Measurements from ENCODE around the gene SLC6A6.

The SLC6A6 gene

DNA sequence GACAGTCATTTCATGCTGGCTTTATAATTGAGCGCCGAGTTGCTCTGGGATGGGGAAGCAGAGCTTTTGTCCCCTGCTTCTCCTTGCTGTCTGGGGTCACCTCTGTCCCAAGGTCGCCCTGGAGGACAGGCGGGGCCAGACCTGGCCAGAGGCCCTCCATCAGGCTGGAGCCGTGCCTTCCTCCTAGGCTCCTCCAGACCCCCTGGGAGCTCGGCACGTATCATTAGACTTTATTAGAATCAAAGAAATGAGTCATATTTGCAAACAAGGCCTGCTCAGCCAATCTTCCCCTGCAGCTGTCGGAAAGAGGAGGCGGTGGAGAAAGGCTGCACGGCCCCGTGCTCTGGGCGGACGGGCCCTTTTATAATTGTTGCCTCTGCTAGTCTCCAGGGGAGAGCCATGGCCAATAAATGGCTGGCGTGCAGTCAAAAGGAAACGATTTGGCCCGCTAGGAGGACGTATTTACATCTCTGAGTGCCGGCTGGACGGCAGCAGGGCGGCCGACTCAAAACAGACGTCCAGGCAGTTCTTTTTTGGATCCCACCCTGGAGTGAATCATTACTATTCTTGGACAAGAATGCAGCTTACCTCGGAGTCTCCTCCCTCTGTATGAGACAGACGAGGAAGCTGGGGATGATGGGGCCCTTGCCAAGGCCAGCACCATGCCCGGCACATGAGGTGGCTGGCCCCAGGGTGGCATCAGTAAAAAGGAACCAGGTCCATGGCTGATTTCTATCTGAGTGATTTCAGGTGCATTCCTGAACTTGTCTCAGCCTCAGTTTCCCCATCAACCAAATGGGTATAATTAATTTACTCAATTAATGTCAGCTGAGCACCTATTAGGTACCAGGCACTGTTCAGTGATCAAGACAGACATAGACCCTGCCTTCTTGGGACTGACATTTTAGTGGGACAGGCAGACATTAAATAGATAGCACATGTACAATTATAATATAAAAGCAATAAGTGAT lies 50.6 kb downstream of the SLC6A6 start:
- DNase-seq (ENCODE audit: low read depth in 2 of 2) = no peak

DNA sequence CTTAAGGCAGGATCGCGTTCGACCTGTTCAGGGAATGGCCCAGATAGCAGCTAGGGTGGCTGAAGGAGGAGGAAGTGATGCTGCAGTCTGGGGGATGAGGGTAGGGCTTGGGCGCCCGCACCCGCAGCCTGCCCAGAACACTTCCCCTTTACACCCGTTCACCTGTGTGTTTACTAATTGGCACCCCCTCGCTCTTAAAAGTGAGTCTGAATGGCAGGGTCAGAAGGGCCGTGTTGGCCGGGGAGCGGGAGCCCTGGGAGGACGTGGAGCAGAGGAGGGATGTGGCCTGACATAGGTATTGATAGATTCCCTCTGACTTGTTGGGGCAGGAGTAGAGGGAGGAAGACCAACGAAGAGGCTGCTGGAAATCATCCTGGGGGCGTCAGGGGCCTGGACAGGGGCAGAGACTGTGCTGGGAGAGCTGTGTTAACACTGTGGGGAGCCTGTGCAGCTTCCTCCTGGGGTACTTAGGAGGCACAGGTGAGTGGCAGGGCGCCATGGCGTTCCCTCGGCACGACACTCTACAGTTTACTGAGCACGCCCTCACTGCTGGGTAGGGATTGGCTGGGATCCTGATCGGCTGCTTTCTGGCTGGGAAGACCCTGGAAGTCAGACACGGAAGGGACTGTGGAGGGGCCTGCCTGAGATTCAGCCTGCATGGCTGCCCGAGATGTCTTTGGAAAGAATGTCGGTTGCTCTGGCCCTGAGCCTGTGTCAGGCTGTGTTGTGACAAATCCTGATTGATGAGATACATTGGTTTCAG lies 51.7 kb downstream of the SLC6A6 start:
- DNase-seq (ENCODE audit: low read depth in 2 of 2) = no peak

DNA sequence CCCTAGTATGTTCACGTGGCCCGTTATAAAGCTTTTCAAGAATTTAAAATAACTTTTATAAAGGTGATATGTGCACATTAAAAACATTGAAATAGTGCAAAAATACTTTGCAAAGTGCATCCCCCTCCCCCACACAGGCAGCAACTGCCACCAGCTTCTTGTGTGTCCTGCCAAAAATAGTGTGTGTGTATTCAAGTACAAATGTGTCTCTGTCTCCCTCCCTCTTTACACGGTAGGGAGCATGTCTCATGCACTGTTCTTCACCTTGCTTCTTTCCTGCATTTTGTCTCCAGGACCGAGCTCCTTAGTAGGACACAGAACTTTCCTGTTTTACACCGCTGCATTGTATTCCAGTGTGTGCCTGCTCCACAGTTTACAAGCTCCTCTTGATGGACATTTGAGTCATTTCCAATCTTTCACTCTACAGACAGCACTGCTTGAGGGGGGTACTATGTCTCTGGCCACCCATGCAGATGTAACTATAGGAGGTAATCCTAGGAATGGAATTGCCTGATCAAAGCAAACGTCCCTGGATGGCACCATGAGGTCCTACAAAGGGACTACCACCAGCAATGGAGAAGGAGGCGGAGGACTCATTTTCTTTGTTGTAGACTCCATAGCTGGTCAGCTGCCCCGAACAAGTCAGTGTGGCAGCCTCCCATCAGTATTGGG lies 52.4 kb downstream of the SLC6A6 start:
- DNase-seq (ENCODE audit: low read depth in 2 of 2) = no peak

DNA sequence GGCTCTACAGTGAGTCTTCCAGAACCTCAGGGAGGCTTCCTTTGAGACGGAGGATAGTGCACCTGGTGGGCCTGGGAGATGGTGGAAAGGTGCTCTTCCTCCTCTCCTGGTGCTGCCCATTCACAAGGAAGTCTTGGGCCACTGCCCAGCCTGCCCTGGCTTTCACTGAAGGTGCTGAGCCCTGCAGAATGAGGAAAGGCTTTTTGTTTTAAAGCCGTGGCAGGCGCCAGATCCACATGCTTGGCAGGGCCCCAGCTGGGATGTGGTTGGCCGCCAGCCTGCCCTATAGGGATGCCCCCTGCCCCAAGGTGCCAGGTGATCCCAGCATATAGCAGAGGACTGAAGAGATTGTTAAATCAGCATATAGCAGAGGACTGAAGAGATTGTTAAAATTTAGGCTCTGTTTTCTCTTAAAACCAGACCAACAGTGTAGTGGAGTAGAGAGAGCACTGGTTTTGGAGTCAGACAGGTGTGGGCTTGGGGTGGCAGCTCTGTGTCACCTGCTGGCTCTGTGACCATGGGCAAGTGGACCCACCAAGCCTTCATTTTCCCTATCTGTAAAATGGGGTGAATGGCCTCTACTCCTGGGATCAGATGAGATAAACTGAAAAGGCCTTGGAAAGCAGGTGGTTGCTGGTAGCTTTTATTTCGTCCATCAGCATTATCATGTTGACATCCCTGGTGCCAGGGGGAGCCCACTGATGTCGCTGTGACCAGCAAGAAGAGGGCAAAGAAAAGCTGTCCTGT lies 53.3 kb downstream of the SLC6A6 start:
- no peak for DNase-seq (ENCODE audit: low read depth in 2 of 2)

DNA sequence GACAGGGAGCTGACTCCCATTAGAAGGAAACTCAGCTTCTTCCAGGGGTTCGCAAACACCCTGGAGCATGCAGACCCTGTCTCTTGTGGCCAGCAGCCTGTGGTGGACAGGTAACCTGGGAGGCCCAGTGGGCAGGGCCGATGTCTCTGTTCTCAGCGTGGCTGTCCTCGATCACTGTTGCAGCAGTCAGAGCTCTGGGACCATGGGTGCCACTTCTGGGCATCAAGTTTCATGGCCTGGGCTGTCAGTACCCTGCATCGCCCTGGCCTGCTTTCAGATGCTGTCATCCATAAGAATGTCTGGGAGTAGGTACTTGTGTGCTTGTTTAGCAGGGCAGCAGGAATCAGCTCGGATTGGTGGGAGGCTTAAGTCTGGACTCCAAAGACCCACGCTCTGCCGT lies 54.4 kb downstream of the SLC6A6 start:
- no peak for DNase-seq (ENCODE audit: low read depth in 2 of 2)

DNA sequence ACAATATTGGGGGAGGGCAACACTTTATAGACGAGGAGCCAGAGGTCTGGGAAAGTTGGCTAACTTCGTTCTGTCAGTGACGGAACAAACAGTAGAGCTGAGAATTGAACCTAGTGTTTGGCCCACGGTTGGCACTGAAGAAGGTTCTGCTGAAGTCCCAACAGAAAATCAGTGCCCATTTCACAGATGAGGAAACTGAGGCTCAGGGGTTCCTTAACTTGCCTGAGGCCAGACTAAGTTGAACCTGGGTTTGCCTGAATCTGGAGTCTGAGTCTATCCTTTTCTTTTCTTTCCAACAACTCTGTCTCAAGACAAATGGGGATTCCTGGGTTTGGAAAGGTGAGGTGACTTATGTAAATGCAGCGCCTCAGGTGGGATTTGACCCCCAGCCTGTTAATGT lies 55.1 kb downstream of the SLC6A6 start:
- DNase-seq (ENCODE audit: low read depth in 2 of 2) = no peak

DNA sequence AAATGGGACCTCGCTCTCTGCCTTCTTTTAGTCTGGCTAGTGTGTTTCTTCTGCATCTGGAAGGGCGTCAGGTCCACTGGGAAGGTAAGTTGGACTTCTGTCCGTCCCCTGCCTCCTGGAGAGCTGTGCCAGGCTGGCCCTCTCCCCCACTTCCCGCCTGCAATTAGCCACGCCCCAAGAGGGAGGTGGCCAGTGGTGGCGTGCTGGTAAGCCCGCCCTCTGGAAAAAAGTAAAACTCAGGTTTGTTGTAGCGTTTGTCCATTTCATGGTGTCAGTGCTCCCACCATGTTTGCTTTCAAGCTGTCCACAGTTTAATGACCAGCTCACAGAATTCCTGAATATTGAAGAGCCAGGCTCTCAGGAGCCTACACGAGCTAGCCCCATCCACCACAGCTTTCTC lies 55.6 kb downstream of the SLC6A6 start:
- no peak for DNase-seq (ENCODE audit: low read depth in 2 of 2)

DNA sequence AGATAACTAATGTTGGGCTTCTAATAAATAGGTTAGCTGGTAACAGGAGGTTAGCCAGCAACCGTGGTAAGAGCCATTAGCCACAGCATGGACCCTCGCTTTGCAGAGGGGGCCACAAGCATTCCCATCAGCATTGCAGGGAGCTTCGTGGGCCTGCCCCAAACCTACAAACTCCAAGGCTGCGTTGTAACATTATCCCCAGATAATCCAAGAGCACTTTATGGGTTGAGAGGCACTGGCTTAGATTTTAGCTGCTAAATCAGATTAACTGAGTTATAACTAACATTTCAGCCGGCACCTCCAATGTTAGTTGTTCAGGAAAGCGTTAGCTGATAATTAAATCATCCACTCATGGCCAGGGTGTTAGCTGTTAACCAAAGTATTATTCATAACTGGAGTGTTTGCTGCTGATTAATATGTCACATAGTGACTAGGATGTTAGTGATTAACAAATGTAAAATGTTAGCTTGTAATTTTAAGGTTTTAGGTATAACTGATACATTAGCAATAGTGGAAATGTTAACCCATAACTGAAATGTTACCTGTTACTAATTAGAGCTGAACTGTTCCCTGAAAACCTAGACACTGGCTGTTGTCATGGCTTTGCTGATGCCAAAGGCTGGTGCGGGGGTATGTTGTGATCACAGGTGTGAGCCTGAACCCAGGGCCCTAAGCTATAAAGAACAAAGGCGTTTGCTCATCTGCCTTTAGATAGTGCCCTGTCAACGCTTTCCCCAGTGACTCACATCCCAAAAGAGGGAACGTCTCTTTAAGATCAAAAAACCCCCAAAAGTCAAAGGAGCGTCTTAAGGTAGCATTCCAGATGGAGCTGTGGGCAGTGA lies 56.2 kb downstream of the SLC6A6 start:
- no peak for DNase-seq (ENCODE audit: low read depth in 2 of 2)

DNA sequence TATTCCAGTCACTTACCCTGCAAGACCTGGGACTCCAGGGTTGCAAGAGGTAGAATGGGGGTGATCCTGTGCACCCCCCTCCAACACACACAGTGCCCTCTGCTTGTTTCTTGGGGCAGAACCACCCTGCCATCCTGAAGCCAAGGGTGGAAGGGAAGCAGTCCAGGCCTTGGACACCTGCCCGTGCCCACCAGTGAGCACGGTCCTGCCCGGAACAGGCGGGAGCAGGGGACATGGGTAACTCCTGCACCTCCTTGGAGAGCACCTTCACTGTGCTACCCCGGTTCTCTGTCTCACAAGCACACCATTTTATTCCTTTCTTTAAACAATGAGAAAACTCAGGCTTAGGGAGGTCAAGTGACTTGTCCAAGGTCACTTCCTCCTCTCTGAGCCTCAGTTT lies 57.0 kb downstream of the SLC6A6 start:
- no peak for DNase-seq (ENCODE audit: low read depth in 2 of 2)

DNA sequence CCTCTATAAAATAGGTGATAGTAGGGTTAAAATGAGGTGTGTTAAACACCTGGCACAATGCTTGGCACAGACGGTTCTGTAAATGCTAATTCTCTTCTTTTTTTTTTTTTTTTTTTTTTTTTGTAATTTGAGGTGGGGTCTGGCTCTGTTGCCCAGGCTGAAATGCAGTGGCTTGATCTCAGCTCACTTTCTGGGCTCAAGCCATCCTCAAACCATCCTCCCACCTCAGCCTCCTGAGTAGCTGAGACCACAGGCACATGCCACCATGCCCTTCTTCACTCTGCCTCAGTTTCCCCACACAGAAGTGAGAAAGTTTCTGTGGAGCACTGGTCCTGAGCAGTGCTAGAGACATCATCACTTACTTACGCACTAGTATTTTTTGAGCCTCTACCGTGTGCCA lies 57.4 kb downstream of the SLC6A6 start:
- DNase-seq (ENCODE audit: low read depth in 2 of 2) = no peak

DNA sequence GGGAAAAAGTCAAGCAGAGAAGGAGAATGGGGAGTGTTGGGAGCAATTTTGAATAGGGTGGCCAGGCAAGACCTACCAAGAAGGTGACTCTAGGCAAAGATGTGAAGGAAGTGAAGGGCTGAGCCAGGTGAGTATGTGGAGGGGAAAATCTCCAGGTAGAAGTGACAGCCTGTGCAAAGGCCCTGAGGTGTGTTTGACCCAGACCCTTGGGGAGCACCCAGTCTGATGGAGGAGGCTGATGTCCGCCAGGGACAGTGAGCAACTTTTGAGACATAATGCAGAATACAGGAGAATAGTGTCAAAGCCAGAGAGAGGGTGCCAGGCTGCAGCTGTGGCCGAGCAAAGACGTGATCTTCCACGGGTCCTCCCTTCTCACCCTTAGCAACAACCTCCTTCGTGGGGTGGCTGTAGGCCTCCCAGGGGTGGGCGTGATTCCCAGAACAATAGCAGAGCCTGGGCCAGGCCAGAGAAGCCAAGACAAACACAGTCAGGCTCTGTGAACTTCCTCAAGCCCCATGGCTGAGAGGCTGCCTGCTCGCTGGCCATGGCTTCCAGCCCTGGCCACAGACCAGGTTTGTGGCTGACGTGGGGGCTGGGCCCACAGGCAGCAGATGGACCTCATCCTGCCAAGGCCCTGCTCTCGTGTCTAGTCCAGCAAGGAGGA lies 58.1 kb downstream of the SLC6A6 start:
- no peak for DNase-seq (ENCODE audit: low read depth in 2 of 2)

- no peak for DNase-seq (ENCODE audit: low read depth in 2 of 2)
Measured at GRCh38 chr3:14461006-14461747, 58.8 kb downstream of the SLC6A6 start.

GRCh38 chr3:14461748-14462324 lies 59.4 kb downstream of the SLC6A6 start:
- peak in 1 of 2 experiments; percentile 11 for DNase-seq (ENCODE audit: low read depth in 2 of 2)

DNA sequence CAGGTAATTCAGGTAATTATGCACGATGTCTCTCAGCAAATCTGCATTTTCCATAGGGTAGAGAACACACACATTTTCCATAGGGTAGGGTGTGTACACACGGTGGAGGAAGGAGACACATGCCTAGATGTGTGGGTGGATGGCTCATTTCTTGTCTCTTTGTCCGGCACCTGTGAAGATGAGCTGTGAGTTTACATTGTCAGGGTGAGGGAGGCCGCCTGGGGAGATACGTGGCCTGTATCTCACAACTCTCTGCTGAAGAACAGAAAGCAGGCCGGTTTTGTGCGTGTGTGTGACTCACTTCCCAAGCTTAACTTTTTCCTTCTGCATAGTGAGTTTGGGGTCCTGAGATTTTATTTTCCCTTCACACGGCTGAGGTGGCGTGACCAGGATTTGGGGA lies 60.3 kb downstream of the SLC6A6 start:
- DNase-seq (ENCODE audit: low read depth in 2 of 2) = peak in 1 of 2 experiments; percentile 26

DNA sequence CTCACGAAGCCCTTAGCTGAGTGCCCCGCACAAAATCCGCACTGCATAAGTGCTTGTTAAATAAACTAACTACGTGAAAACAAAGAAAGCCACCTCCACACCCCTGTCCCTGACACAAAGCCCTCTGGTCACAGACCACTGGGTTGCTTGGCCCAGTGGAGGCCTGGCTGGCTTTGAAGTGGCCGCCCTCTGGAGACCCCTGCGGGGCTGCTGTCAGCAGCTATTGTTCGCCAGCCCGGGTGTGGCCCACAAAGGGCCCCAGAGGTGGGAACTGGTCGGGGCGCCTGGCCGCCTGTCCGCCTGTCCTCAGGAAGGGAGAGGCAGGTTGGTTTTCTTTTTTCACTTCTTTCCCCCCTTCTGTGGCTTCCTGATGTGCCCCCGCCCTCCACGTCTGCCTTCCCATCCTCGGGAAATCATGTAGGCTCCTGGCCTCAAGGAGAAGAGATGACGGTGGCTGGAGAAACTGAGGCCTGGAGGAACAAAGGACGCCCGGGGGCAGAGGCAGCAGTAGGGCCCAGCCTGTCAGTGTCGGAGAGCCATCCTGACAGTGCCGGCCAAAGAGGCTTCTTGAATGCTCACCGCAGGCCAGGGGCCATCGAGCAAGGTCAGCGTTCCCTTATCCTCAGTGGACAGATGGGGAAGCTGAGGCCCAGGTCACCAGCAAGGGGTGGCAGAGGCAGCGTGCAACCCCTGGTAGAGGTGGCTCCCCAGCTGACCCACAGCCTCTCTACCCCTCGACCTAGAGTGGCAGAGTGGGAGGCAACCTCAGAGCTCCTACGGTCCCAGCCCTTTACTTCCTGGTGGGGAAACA lies 61.1 kb downstream of the SLC6A6 start:
- no peak for DNase-seq (ENCODE audit: low read depth in 2 of 2)

DNA sequence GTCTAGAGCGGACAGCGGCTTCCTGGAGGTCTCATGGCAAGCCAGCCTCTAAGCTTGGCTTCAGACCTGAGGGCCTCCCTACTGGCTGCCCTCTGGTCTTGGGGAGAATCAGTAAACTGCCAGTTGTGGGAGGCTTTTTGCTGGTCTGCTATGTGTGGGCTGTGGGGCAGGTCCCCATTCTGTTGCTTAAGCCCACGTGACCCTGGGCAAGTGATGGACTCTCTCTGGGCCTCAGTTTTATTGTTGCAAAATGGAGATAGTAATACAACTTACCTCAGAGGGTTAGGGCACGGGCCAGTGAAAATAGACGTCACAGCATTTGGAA lies 61.7 kb downstream of the SLC6A6 start:
- no peak for DNase-seq (ENCODE audit: low read depth in 2 of 2)

DNA sequence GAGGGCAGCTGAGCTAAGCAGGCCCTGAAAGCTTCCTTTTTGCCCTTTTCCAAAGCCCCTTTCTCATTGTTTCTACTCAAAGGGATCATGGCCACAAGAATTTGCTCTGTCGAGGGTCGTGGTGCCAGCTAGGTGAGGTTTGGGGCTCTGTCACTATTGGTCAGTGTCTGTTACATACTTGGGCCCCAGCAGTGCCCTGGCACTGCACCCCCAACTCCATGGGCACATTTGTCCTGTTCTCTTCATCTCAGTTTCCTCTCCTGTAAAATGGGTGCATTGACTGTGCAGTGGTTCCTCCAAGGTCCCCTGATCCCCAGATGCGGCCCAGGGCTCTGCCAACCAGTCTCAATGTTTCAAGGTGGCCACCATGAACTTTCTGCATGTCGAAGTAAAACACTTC lies 62.1 kb downstream of the SLC6A6 start:
- no peak for DNase-seq (ENCODE audit: low read depth in 2 of 2)

- no peak for DNase-seq (ENCODE audit: low read depth in 2 of 2)
Measured at GRCh38 chr3:14465425-14465824, 63.0 kb downstream of the SLC6A6 start.
